HepG2 (cell line): ENCODE data around the gene DMPK. TPM values are rescaled to one million over a fixed set of nuclear protein-coding genes. Genes with fewer than 3 reads are reported as not detected.

Experiments used
- ARID4A ChIP-seq: sonication (generic); formaldehyde crosslinking; IDR thresholded peaks from 2 replicates; pipeline ENCODE4 v1.5.0; 2020; ENCODE audit warnings: mild to moderate bottlenecking, missing genetic modification reagents, borderline replicate concordance
- BORCS8-MEF2B ChIP-seq: sonication (generic); formaldehyde crosslinking; IDR thresholded peaks from 2 replicates; pipeline ENCODE4 v1.8.0; 2022; ENCODE audit warnings: mild to moderate bottlenecking, missing genetic modification reagents
- DRAP1 ChIP-seq: IDR thresholded peaks from 2 replicates; pipeline ENCODE4 v1.6.1; 2016; ENCODE audit warnings: missing genetic modification reagents, missing compliant biosample characterization
- FOXA3 ChIP-seq: IDR thresholded peaks from 2 replicates; pipeline ENCODE4 v1.6.1; 2016; ENCODE audit warnings: missing genetic modification reagents, missing compliant biosample characterization
- FOXC1 ChIP-seq: sonication (generic); formaldehyde crosslinking; IDR thresholded peaks from 2 replicates; pipeline ENCODE4 v1.8.0; 2022; ENCODE audit warnings: mild to moderate bottlenecking, missing genetic modification reagents, borderline replicate concordance
- HMG20B ChIP-seq: conservative IDR thresholded peaks from 2 replicates; pipeline ENCODE4 v1.6.1; 2016; ENCODE audit warnings: missing genetic modification reagents, missing compliant biosample characterization
- KDM2A ChIP-seq: sonication (generic); formaldehyde crosslinking; IDR thresholded peaks from 2 replicates; pipeline ENCODE4 v1.4.0; 2020; ENCODE audit warnings: low read depth, missing genetic modification reagents, borderline replicate concordance
- MIXL1 ChIP-seq: IDR thresholded peaks from 2 replicates; pipeline ENCODE4 v1.6.1; 2016
- NR2F6 ChIP-seq, 2 experiments: IDR thresholded peaks; 2 replicates each; pipeline ENCODE4 v1.6.1; 2016; ENCODE audit warnings: antibody characterized with exemption in 1 of 2, mild to moderate bottlenecking in 1 of 2
- SAP130 ChIP-seq: IDR thresholded peaks from 2 replicates; pipeline ENCODE4 v1.6.1; 2016; ENCODE audit warnings: low read depth
- TOE1 ChIP-seq: sonication (generic); formaldehyde crosslinking; IDR thresholded peaks from 2 replicates; pipeline ENCODE4 v1.4.0; 2020; ENCODE audit warnings: mild to moderate bottlenecking, missing genetic modification reagents
- ZFP62 ChIP-seq: sonication (generic); formaldehyde crosslinking; IDR thresholded peaks from 2 replicates; pipeline ENCODE4 v1.4.0; 2020; ENCODE audit warnings: missing genetic modification reagents
- ZKSCAN1 ChIP-seq: fragments of 150-350 bp; IDR thresholded peaks from 2 replicates; pipeline ENCODE4 v1.6.1; 2014; ENCODE audit warnings: low read length
- ZNF30 ChIP-seq: sonication (generic); formaldehyde crosslinking; IDR thresholded peaks from 2 replicates; pipeline ENCODE4 v1.5.0; 2020; ENCODE audit warnings: mild to moderate bottlenecking, missing genetic modification reagents
- ZNF501 ChIP-seq: sonication (generic); formaldehyde crosslinking; IDR thresholded peaks from 2 replicates; pipeline ENCODE4 v1.5.1; 2020; ENCODE audit warnings: mild to moderate bottlenecking, moderate library complexity, missing genetic modification reagents
- ZNF576 ChIP-seq: sonication (generic); formaldehyde crosslinking; IDR thresholded peaks from 2 replicates; pipeline ENCODE4 v1.4.0; 2020; ENCODE audit warnings: mild to moderate bottlenecking, missing genetic modification reagents
- polyA plus RNA-seq, 8 experiments: library from polyadenylated mRNA; depleted of rRNA in 3 of 8; stranded (reverse) in 7 of 8; unstranded in 1 of 8; fragments of >200 nt; fragmentation: Illumina TruSeq in 4 of 8; extraction: Trizol in 4 of 8; gene quantifications; 2 replicates each; pipeline versions ENCODE4 v1.2.1 to v1.2.3, GENCODE V29; 2011 to 2016; ENCODE audit warnings: low read depth in 4 of 8, missing spikeins in 1 of 8, mixed read lengths in 1 of 8; ENCODE audit not compliant: insufficient read depth in 1 of 8
- total RNA-seq, 5 experiments: library from RNA; depleted of rRNA; stranded (reverse); fragments of >200 nt; fragmentation: Illumina TruSeq; extraction: Trizol; gene quantifications; 2 replicates each; pipeline ENCODE4 v1.2.3, GENCODE V29; 2016; ENCODE audit warnings: low read depth in 1 of 5
- TF ChIP-seq, protein P1 (sequence below), 2 experiments: sonication (generic) in 1 of 2; formaldehyde crosslinking in 1 of 2; IDR thresholded peaks; 2 replicates each; pipeline versions ENCODE4 v1.5.1 to v1.6.1; 2011 to 2020; ENCODE audit warnings: borderline replicate concordance in 1 of 2, low read depth in 1 of 2, low read length in 1 of 2, mild to moderate bottlenecking in 1 of 2, missing genetic modification reagents in 1 of 2, moderate library complexity in 1 of 2
- TF ChIP-seq, protein P2 (sequence below): sonication (generic); formaldehyde crosslinking; IDR thresholded peaks from 2 replicates; pipeline ENCODE4 v1.5.0; 2020; ENCODE audit warnings: mild to moderate bottlenecking, missing genetic modification reagents

Gene DMPK
- total and polyA plus RNA-seq, 2 of the 13 experiments (the other 11 are each of a cell fraction or from before 2014, with no cell fraction given) = 5.3 to 8.8 TPM

GRCh38 chr19:45817010-45817724 is 34.9 kb upstream of the DMPK start (continued):
- TF ChIP-seq HMG20B (CRISPR knock-in tag) (no peak), KDM2A (CRISPR knock-in tag) (peak; percentile 79), SAP130 (CRISPR knock-in tag) (peak; percentile 64), MIXL1 (CRISPR knock-in tag) (0 out of 2 replicates have a peak, but pooled peaks have one; percentile 36), ZKSCAN1 (no peak), TOE1 (CRISPR knock-in tag) (no peak), DRAP1 (CRISPR knock-in tag) (peak; percentile 45; the same call in 1 of the 2 replicates), FOXC1 (0 out of 2 replicates have a peak, but pooled peaks have one; percentile 22), NR2F6 (IDR thresholded peaks at IDR 0.05) (0 out of 2 replicates have a peak, but pooled peaks have one; percentile 21), NR2F6 (CRISPR knock-in tag; IDR thresholded peaks at IDR 0.05) (0 out of 2 replicates have a peak, but pooled peaks have one; percentile 43), ZFP62 (no peak), FOXA3 (CRISPR knock-in tag) (peak; percentile 40; the same call in 1 of the 2 replicates), ZNF576 (0 out of 2 replicates have a peak, but pooled peaks have one; percentile 70), ZNF30 (CRISPR knock-in tag) (no peak), ARID4A (peak; percentile 56; the same call in 1 of the 2 replicates), ZNF501 (CRISPR knock-in tag) (0 out of 2 replicates have a peak, but pooled peaks have one; percentile 44), BORCS8-MEF2B (CRISPR knock-in tag) (peak; percentile 24; the same call in 1 of the 2 replicates)
- TF ChIP-seq, protein P1, sequence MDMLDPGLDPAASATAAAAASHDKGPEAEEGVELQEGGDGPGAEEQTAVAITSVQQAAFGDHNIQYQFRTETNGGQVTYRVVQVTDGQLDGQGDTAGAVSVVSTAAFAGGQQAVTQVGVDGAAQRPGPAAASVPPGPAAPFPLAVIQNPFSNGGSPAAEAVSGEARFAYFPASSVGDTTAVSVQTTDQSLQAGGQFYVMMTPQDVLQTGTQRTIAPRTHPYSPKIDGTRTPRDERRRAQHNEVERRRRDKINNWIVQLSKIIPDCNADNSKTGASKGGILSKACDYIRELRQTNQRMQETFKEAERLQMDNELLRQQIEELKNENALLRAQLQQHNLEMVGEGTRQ (IDR thresholded peaks at IDR 0.05; ENCODE audit: low read depth, low read length) = no peak
- TF ChIP-seq, protein P1 (CRISPR knock-in tag; IDR thresholded peaks at IDR 0.05; ENCODE audit: borderline replicate concordance) = 0 out of 2 replicates have a peak, but pooled peaks have one; percentile 71
- TF ChIP-seq, protein P2, sequence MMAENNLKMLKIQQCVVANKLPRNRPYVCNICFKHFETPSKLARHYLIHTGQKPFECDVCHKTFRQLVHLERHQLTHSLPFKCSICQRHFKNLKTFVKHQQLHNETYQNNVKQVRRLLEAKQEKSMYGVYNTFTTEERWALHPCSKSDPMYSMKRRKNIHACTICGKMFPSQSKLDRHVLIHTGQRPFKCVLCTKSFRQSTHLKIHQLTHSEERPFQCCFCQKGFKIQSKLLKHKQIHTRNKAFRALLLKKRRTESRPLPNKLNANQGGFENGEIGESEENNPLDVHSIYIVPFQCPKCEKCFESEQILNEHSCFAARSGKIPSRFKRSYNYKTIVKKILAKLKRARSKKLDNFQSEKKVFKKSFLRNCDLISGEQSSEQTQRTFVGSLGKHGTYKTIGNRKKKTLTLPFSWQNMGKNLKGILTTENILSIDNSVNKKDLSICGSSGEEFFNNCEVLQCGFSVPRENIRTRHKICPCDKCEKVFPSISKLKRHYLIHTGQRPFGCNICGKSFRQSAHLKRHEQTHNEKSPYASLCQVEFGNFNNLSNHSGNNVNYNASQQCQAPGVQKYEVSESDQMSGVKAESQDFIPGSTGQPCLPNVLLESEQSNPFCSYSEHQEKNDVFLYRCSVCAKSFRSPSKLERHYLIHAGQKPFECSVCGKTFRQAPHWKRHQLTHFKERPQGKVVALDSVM (CRISPR knock-in tag) = peak; percentile 55; the same call in 1 of the 2 replicates
